ENCODE results near the gene ABCC4. TPM values are rescaled to one million over a fixed set of nuclear protein-coding genes. Genes with fewer than 3 reads are reported as not detected.

The ABCC4 gene
- total RNA-seq, 1 experiment from 2014 or later, result 12.9 TPM

- H3K9me3 ChIP-seq (replicated peaks), result no peaks in the 10 kb centered on the region
- no peaks in the 10 kb centered on the region for H3K27me3 ChIP-seq (replicated peaks)
- no peak for DNase-seq (ENCODE audit: low read depth in 1 of 2, low spot score in 2 of 2)
- H3K4me3 ChIP-seq, result no peak overlapping the region
- H3K27ac ChIP-seq, result no peak overlapping the region
- H3K36me3 ChIP-seq, result no peaks in the 10 kb centered on the region
- H3K4me1 ChIP-seq (replicated peaks), result no peaks in the 10 kb centered on the region
Measured at GRCh38 chr13:95091755-95092154, 209.5 kb downstream of the ABCC4 start.

GRCh38 chr13:95087746-95088305, 213.4 kb downstream of the ABCC4 start:
- no peak overlapping the region for H3K4me3 ChIP-seq
- no peaks in the 10 kb centered on the region for H3K27me3 ChIP-seq (replicated peaks)
- H3K27ac ChIP-seq, result no peak overlapping the region
- H3K36me3 ChIP-seq, result no peaks in the 10 kb centered on the region
- no peaks in the 10 kb centered on the region for H3K9me3 ChIP-seq (replicated peaks)
- DNase-seq (ENCODE audit: low read depth in 1 of 2, low spot score in 2 of 2), result no peak
- H3K4me1 ChIP-seq (replicated peaks), result peaks cover 5% of the 10 kb centered on the region

GRCh38 chr13:95086761-95087160, 214.5 kb downstream of the ABCC4 start:
- Histone ChIP-seq H3K27ac (no peak overlapping the region), H3K36me3 (no peaks in the 10 kb centered on the region), H3K4me1 (replicated peaks) (peaks cover 5% of the 10 kb centered on the region), H3K9me3 (replicated peaks) (no peaks in the 10 kb centered on the region), H3K4me3 (no peak overlapping the region), H3K27me3 (replicated peaks) (no peaks in the 10 kb centered on the region)
- DNase-seq (ENCODE audit: low read depth in 1 of 2, low spot score in 2 of 2), result no peak

- peaks cover 5% of the 10 kb centered on the region for H3K4me1 ChIP-seq (replicated peaks)
- no peak overlapping the region for H3K4me3 ChIP-seq
- H3K36me3 ChIP-seq, result no peaks in the 10 kb centered on the region
- no peaks in the 10 kb centered on the region for H3K9me3 ChIP-seq (replicated peaks)
- DNase-seq (ENCODE audit: low read depth in 1 of 2, low spot score in 2 of 2), result peak in 1 of 2 experiments; percentile 22
- H3K27me3 ChIP-seq (replicated peaks), result no peaks in the 10 kb centered on the region
- no peak overlapping the region for H3K27ac ChIP-seq
Measured at GRCh38 chr13:95083758-95084157, 217.5 kb downstream of the ABCC4 start.

DNA sequence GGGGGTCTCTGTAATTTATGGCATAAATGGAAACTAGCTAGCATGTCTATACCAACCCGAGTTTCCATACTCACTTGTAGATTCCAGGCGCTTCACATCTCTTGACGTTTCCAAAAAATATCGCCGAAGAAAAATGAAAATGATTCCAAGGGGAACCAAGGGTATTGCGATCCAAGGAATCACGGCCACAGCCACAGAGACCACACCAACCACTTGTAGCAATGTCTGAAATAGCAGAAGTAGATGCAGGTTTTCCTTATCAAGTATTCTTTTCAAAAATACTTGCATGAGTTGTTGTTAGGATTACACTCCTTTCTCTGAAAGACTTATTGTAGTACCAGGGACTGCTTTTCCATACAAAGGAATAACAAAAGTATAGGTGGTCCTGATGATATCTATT, 218.2 kb downstream of the ABCC4 start:
- DNase-seq (ENCODE audit: low read depth in 1 of 2, low spot score in 2 of 2), result no peak
- no peaks in the 10 kb centered on the region for H3K9me3 ChIP-seq (replicated peaks)
- peaks cover 5% of the 10 kb centered on the region for H3K4me1 ChIP-seq (replicated peaks)
- no peaks in the 10 kb centered on the region for H3K27me3 ChIP-seq (replicated peaks)
- no peak overlapping the region for H3K27ac ChIP-seq
- no peaks in the 10 kb centered on the region for H3K36me3 ChIP-seq
- H3K4me3 ChIP-seq, result no peak overlapping the region

- Histone ChIP-seq H3K27ac (no peak overlapping the region), H3K27me3 (replicated peaks) (no peaks in the 10 kb centered on the region), H3K9me3 (replicated peaks) (no peaks in the 10 kb centered on the region), H3K4me1 (replicated peaks) (no peaks in the 10 kb centered on the region), H3K36me3 (no peaks in the 10 kb centered on the region), H3K4me3 (no peak overlapping the region)
- no peak for DNase-seq (ENCODE audit: low read depth in 1 of 2, low spot score in 2 of 2)
Measured at GRCh38 chr13:95075506-95075905, 225.7 kb downstream of the ABCC4 start.

DNA sequence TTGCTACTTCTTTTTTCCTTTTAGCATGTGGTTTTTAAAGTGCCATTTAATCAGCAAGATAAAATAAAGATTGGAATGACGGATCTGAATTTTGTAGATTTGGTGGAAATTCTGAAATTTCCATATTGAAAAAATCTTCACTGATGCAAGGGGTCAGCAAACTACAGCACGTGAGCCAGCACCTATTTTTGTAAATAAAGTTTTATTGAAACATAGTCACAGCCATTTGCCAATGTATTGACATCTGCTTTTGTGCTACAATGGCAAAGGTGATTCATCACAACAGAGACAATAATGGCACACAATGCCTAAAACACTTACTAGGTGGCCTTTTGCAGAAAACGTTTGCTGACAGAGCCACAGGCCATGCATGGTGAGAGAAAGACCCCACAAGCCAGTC, 226.4 kb downstream of the ABCC4 start:
- H3K9me3 ChIP-seq (replicated peaks), result no peaks in the 10 kb centered on the region
- no peak overlapping the region for H3K4me3 ChIP-seq
- H3K36me3 ChIP-seq, result no peaks in the 10 kb centered on the region
- no peak for DNase-seq (ENCODE audit: low read depth in 1 of 2, low spot score in 2 of 2)
- no peak overlapping the region for H3K27ac ChIP-seq
- H3K4me1 ChIP-seq (replicated peaks), result no peaks in the 10 kb centered on the region
- no peaks in the 10 kb centered on the region for H3K27me3 ChIP-seq (replicated peaks)

DNA sequence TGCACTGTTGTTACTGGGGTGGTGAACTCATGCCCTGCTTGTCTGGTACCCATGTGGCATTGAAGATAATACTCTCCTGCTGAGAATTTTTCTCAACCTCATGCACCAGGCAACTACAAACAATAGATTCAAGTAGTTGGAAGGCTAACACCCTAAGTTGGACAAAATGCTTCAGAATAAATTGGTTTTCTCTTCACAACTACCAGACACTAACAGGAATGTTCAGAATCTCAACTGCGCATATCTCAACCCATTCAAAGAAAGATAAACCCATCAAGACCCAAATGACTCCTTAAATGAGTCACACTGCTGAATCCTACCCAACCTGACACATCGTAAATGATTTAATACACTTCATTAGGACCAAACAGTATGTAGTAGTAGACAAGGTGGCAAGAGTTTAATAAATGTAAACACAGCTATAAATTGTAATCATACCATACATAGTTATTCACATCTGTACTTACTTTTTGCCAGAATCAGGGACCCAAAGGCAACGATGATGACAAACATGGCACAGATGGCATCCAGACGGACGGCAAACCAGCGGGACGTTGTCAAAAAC, 227.4 kb downstream of the ABCC4 start:
- DNase-seq (ENCODE audit: low read depth in 1 of 2, low spot score in 2 of 2), result no peak

DNA sequence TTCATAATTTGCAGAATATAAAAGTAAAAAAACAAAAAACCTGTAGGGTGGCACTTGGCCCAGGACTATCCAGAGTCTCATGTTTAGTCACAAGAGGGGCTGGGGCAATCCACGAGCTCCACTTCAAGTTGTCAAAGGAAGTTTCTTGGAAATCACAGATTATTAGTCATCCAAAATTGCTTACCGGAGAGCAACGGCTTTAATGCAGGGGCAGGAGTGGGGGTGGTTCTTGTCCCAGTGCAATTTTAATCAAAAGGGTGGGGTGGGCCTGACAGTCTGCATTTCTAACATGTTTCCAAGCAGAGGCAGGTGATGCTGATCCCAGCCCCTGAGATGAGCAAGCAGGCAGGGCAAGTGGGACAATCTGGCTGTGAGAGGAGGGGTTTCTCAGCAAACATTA, 233.9 kb downstream of the ABCC4 start:
- H3K4me1 ChIP-seq (replicated peaks), result peaks cover 9% of the 10 kb centered on the region
- peak overlapping the region; percentile 54 for H3K27ac ChIP-seq
- H3K9me3 ChIP-seq (replicated peaks), result no peaks in the 10 kb centered on the region
- no peaks in the 10 kb centered on the region for H3K27me3 ChIP-seq (replicated peaks)
- DNase-seq (ENCODE audit: low read depth in 1 of 2, low spot score in 2 of 2), result no peak
- no peak overlapping the region for H3K4me3 ChIP-seq
- H3K36me3 ChIP-seq, result no peaks in the 10 kb centered on the region

More for the DNA sequence above, 227.4 kb downstream of the ABCC4 start:
- Histone ChIP-seq H3K27ac (no peak overlapping the region), H3K9me3 (replicated peaks) (no peaks in the 10 kb centered on the region), H3K27me3 (replicated peaks) (no peaks in the 10 kb centered on the region), H3K4me3 (no peak overlapping the region), H3K36me3 (no peaks in the 10 kb centered on the region), H3K4me1 (replicated peaks) (no peaks in the 10 kb centered on the region)

- Histone ChIP-seq H3K4me1 (replicated peaks) (no peaks in the 10 kb centered on the region), H3K4me3 (no peak overlapping the region), H3K27me3 (replicated peaks) (no peaks in the 10 kb centered on the region), H3K36me3 (no peaks in the 10 kb centered on the region), H3K9me3 (replicated peaks) (no peaks in the 10 kb centered on the region), H3K27ac (no peak overlapping the region)
- DNase-seq (ENCODE audit: low read depth in 1 of 2, low spot score in 2 of 2), result no peak
Measured at GRCh38 chr13:95060014-95060519, 241.2 kb downstream of the ABCC4 start.

DNA sequence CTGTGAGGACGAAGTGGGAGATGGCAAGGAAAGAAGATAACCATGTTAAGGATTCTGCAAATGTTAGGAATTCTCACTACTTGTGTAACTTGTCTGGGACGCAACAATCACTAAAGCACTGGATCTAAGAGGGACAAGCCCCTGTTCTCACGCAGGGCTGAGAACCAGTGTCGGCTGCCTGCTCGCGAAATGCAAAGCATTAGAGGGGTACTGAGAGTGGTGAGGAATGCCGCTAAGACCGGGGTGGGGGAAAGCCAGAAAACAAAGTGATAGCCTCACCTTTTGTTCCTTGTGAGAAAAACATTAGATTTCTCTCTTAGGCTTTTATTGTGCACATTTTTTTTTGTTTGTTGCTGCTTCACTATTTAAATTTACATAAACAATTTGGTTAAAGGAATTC, 241.9 kb downstream of the ABCC4 start:
- H3K36me3 ChIP-seq, result no peaks in the 10 kb centered on the region
- no peak overlapping the region for H3K4me3 ChIP-seq
- H3K4me1 ChIP-seq (replicated peaks), result no peaks in the 10 kb centered on the region
- H3K27me3 ChIP-seq (replicated peaks), result no peaks in the 10 kb centered on the region
- H3K27ac ChIP-seq, result no peak overlapping the region
- no peak for DNase-seq (ENCODE audit: low read depth in 1 of 2, low spot score in 2 of 2)
- H3K9me3 ChIP-seq (replicated peaks), result no peaks in the 10 kb centered on the region

- H3K4me1 ChIP-seq (replicated peaks), result no peaks in the 10 kb centered on the region
- no peaks in the 10 kb centered on the region for H3K36me3 ChIP-seq
- DNase-seq (ENCODE audit: low read depth in 1 of 2, low spot score in 2 of 2), result no peak
- H3K27me3 ChIP-seq (replicated peaks), result no peaks in the 10 kb centered on the region
- no peaks in the 10 kb centered on the region for H3K9me3 ChIP-seq (replicated peaks)
- H3K27ac ChIP-seq, result no peak overlapping the region
- H3K4me3 ChIP-seq, result no peak overlapping the region
Measured at GRCh38 chr13:95058680-95059079, 242.6 kb downstream of the ABCC4 start.

DNA sequence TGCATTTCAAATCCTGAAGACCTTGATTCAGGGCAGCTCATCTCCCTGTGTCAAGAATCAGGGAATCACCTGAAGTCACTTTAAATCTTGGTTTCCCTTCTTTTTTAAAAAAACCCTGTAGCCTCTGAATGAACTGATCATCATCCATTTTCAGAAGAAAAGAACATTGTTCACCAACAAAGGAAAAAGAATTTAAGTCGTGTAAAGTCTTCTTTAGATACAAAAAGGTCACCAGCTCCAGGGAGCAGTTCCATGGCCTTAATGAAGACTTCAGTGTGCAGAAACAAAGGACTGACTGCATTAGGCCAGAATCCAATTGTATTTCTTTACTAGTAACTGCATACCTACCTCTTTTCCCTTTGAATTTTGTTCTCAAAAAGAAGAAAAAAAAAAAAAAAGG, 245.0 kb downstream of the ABCC4 start:
- no peaks in the 10 kb centered on the region for H3K36me3 ChIP-seq
- DNase-seq (ENCODE audit: low read depth in 1 of 2, low spot score in 2 of 2), result no peak
- no peaks in the 10 kb centered on the region for H3K27me3 ChIP-seq (replicated peaks)
- H3K4me3 ChIP-seq, result no peak overlapping the region
- no peaks in the 10 kb centered on the region for H3K9me3 ChIP-seq (replicated peaks)
- no peak overlapping the region for H3K27ac ChIP-seq
- H3K4me1 ChIP-seq (replicated peaks), result no peaks in the 10 kb centered on the region

- no peaks in the 10 kb centered on the region for H3K36me3 ChIP-seq
- no peaks in the 10 kb centered on the region for H3K9me3 ChIP-seq (replicated peaks)
- no peaks in the 10 kb centered on the region for H3K27me3 ChIP-seq (replicated peaks)
- DNase-seq (ENCODE audit: low read depth in 1 of 2, low spot score in 2 of 2), result no peak
- H3K4me1 ChIP-seq (replicated peaks), result no peaks in the 10 kb centered on the region
- no peak overlapping the region for H3K27ac ChIP-seq
- no peak overlapping the region for H3K4me3 ChIP-seq
Measured at GRCh38 chr13:95050800-95051615, 250.2 kb downstream of the ABCC4 start.
